ENCODE data around the gene FOXL1. TPM values are rescaled to one million over a fixed set of nuclear protein-coding genes. Genes with fewer than 3 reads are reported as not detected.

FOXL1 gene
- total and polyA plus RNA-seq, 3 experiments from 2014 or later, result not detected

Other genes with a start within 250 kb of the FOXL1 start
- not detected for gene FOXF1, start 68.0 kb upstream of the FOXL1 start, total RNA-seq
- gene FOXF1, start 68.0 kb upstream of the FOXL1 start, polyA plus RNA-seq, result not detected
- 10 to 100 TPM; 21.9 to 25.0 TPM for gene MTHFSD, start 23.3 kb upstream of the FOXL1 start, total RNA-seq
- 23.0 TPM for gene MTHFSD, start 23.3 kb upstream of the FOXL1 start, polyA plus RNA-seq
- gene FOXC2, start 11.7 kb upstream of the FOXL1 start, total RNA-seq, result not detected
- gene FOXC2, start 11.7 kb upstream of the FOXL1 start, polyA plus RNA-seq, result not detected